Measurements from ENCODE around the gene LMAN1L.

DNA sequence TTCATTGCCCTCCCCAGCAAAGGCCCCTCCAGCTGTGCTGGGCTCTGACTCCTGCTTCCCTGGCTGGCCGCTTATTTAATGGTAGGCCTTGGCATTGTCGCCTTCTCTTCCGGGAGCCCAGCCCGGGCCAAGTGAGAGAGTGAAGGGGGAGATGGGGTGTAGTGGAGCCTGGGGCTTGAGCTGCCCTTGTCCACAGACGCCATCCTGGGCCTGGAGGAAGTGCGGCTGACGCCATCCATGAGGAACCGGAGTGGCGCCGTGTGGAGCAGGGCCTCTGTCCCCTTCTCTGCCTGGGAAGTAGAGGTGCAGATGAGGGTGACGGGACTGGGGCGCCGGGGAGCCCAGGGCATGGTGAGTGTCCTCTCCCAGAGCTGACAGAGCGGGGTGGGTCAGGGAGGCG is 3.3 kb downstream of the LMAN1L start:
- TF ChIP-seq, protein P1, sequence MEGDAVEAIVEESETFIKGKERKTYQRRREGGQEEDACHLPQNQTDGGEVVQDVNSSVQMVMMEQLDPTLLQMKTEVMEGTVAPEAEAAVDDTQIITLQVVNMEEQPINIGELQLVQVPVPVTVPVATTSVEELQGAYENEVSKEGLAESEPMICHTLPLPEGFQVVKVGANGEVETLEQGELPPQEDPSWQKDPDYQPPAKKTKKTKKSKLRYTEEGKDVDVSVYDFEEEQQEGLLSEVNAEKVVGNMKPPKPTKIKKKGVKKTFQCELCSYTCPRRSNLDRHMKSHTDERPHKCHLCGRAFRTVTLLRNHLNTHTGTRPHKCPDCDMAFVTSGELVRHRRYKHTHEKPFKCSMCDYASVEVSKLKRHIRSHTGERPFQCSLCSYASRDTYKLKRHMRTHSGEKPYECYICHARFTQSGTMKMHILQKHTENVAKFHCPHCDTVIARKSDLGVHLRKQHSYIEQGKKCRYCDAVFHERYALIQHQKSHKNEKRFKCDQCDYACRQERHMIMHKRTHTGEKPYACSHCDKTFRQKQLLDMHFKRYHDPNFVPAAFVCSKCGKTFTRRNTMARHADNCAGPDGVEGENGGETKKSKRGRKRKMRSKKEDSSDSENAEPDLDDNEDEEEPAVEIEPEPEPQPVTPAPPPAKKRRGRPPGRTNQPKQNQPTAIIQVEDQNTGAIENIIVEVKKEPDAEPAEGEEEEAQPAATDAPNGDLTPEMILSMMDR (IDR thresholded peaks at IDR 0.05) = no peak
- no peak for TF ChIP-seq POLR2A (IDR thresholded peaks at IDR 0.05)
